NCI-H1436 treated with DMSO at 0.1 percent for 48 hours (cell line): ENCODE results near the gene MRM3.
"Not testable (repeated sequence)": the region's sequence is repeated elsewhere in the genome, so short reads cannot be mapped to it uniquely, and the experiment has no call there.

Experiments
- DNase-seq: peaks from one replicate; lab custom pipeline; 2025; lab: John Stamatoyannopoulos, UW

MRM3 gene

GRCh38 chr17:824378-824777, 42.2 kb downstream of the MRM3 start:
- DNase-seq: no peak

GRCh38 chr17:825216-825615, 43.1 kb downstream of the MRM3 start:
- no peak for DNase-seq

GRCh38 chr17:826778-827177, 44.6 kb downstream of the MRM3 start:
- no peak for DNase-seq

- DNase-seq: no peak
Measured at GRCh38 chr17:828761-829160, 46.6 kb downstream of the MRM3 start.

GRCh38 chr17:829614-830013, 47.5 kb downstream of the MRM3 start:
- DNase-seq: not testable (repeated sequence)

- no peak for DNase-seq
Measured at GRCh38 chr17:830381-830780, 48.2 kb downstream of the MRM3 start.

- DNase-seq: no peak
Measured at GRCh38 chr17:830950-831349, 48.8 kb downstream of the MRM3 start.

GRCh38 chr17:834136-834535, 52.0 kb downstream of the MRM3 start:
- DNase-seq: no peak

- DNase-seq: no peak
Measured at GRCh38 chr17:835263-835662, 53.1 kb downstream of the MRM3 start.

- not testable (repeated sequence) for DNase-seq
Measured at GRCh38 chr17:835721-836120, 53.6 kb downstream of the MRM3 start.

GRCh38 chr17:836151-836550, 54.0 kb downstream of the MRM3 start:
- DNase-seq: no peak

GRCh38 chr17:838486-838885, 56.3 kb downstream of the MRM3 start:
- no peak for DNase-seq

GRCh38 chr17:841313-841712, 59.2 kb downstream of the MRM3 start:
- DNase-seq: no peak
